ENCODE data around the gene ANAPC4. TPM values are rescaled to one million over a fixed set of nuclear protein-coding genes. Genes with fewer than 3 reads are reported as not detected.

Gene ANAPC4
- total and polyA plus RNA-seq, 2 donors (not counting 3 experiments of a cell fraction or from before 2014, with no cell fraction given) = 7.6 to 32.1 TPM

DNA sequence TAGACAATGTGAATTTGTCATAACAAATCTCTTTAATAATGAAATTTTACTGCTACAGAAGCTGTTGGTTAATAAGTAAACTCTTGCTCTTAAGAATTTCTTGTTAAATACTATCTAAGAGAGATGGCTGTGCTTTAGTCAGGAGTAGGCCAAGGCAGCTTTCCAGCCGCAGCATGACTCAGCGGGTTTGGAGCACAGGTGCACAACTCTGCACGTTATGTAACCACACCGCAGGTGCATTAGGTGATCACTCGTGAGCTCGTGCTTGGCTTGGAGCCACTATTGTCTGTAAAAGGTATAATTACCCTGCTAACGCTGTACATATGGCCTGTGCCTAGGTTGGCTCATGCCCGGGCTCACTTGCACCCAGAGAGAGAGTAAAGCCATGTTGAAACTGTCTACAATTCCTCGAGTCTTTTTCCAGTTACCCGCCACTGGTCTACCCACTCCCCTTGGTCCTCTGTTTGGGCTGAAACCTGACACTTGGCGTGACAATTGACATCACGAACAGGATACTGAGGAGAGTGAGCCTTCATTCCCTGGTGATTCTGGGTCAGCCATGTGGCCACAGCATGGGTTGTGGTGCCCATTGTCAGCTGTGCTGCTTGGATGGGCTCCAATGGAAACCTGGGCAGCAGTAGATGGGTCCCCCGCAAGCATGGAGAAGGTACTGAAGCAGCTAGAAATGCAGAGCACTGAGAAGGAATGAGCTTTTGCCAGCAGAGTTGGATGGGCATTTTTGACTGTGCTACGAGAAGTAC is 18.4 kb upstream of the ANAPC4 start:
- POLR2A ChIA-PET = interaction anchor here (0.6 kb wide), 1 partner anchor 505 kb away, joined by 10 read pairs; no protein-coding TSS in a partner anchor
- TF ChIP-seq FOS (IDR thresholded peaks at IDR 0.05; ENCODE audit: borderline replicate concordance, insufficient read depth, low read length) = no peak
- TF ChIP-seq, protein P1, sequence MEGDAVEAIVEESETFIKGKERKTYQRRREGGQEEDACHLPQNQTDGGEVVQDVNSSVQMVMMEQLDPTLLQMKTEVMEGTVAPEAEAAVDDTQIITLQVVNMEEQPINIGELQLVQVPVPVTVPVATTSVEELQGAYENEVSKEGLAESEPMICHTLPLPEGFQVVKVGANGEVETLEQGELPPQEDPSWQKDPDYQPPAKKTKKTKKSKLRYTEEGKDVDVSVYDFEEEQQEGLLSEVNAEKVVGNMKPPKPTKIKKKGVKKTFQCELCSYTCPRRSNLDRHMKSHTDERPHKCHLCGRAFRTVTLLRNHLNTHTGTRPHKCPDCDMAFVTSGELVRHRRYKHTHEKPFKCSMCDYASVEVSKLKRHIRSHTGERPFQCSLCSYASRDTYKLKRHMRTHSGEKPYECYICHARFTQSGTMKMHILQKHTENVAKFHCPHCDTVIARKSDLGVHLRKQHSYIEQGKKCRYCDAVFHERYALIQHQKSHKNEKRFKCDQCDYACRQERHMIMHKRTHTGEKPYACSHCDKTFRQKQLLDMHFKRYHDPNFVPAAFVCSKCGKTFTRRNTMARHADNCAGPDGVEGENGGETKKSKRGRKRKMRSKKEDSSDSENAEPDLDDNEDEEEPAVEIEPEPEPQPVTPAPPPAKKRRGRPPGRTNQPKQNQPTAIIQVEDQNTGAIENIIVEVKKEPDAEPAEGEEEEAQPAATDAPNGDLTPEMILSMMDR (IDR thresholded peaks at IDR 0.05; ENCODE audit: extremely low read depth in 1 of 2, insufficient read depth in 1 of 2, low read depth in 1 of 2, low read length in 2 of 2) = no peak
- no peak for TF ChIP-seq EZH2 (IDR thresholded peaks at IDR 0.05; ENCODE audit: borderline replicate concordance, low read depth, low read length, severe bottlenecking)
- TF ChIP-seq, protein P2, sequence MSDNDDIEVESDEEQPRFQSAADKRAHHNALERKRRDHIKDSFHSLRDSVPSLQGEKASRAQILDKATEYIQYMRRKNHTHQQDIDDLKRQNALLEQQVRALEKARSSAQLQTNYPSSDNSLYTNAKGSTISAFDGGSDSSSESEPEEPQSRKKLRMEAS (IDR thresholded peaks at IDR 0.05; ENCODE audit: insufficient read depth, insufficient read length) = no peak
- no peak for TF ChIP-seq JUN (IDR thresholded peaks at IDR 0.05; ENCODE audit: borderline replicate concordance, insufficient read depth, insufficient read length, low read depth)
- no peak for TF ChIP-seq MYC (IDR thresholded peaks at IDR 0.05; ENCODE audit: low read depth, low read length)
- TF ChIP-seq POLR2AphosphoS5 (IDR thresholded peaks at IDR 0.05; ENCODE audit: insufficient read depth, low read depth, low read length) = no peak
- no peak for TF ChIP-seq POLR2A (IDR thresholded peaks at IDR 0.05; ENCODE audit: low read depth, low read length)
- no peak for TF ChIP-seq GATA2 (IDR thresholded peaks at IDR 0.05; ENCODE audit: insufficient read depth, insufficient read length, low read depth, low read length)
- DNase-seq (ENCODE audit: low read depth, low spot score) (no peak), FAIRE-seq (no peak)
- H3K9ac ChIP-seq (replicated peaks; ENCODE audit: extremely low read depth, insufficient read depth, low read length) = no peak overlapping the region
- no peak overlapping the region for H3K4me3 ChIP-seq (replicated peaks in 1 of 3; ENCODE audit: insufficient read depth in 1 of 3, low read depth in 1 of 3, low read length in 3 of 3)
- no peaks in the 10 kb centered on the region for H4K20me1 ChIP-seq (replicated peaks; ENCODE audit: control insufficient read depth, extremely low read depth, insufficient read depth, low read length)
- H3K4me2 ChIP-seq (ENCODE audit: insufficient read depth, low read length) = no peak overlapping the region
- no peak overlapping the region for H2AFZ ChIP-seq (ENCODE audit: low read depth, low read length)
- no peaks in the 10 kb centered on the region for H3K9me1 ChIP-seq (replicated peaks; ENCODE audit: control insufficient read depth, extremely low read depth, insufficient read depth, low read length)
- no peaks in the 10 kb centered on the region for H3K79me2 ChIP-seq (ENCODE audit: control insufficient read depth, insufficient read depth, low read length)
- intact Hi-C loops (cut with micrococcal nuclease) (no loop called here), dilution Hi-C loops (cut with MboI; ENCODE audit: extremely low pct_ligation_motif_present, low sequenced_read_pairs) (no loop called here)
- CTCF ChIA-PET = interaction anchor here (0.9 to 4.6 kb wide), 2 partner anchors 8 to 46 kb away, joined by 4 to 55 read pairs; partner anchors contain the start of gene ZCCHC4
- no peaks in the 10 kb centered on the region for H3K4me1 ChIP-seq (ENCODE audit: control insufficient read depth, extremely low read depth, insufficient read depth, low read length)
- no peak overlapping the region for H3K27ac ChIP-seq (ENCODE audit: insufficient read depth, low read depth, low read length)
- no peaks in the 10 kb centered on the region for H3K36me3 ChIP-seq (ENCODE audit: control insufficient read depth in 2 of 2, extremely low read depth in 1 of 2, insufficient read depth in 2 of 2, low read length in 2 of 2)
- BruUV-seq (replicated peaks) = no TSS peak
- no peaks in the 10 kb centered on the region for H3K27me3 ChIP-seq (ENCODE audit: control insufficient read depth in 2 of 2, insufficient read depth in 2 of 2, low read length in 2 of 2)
- H3K9me3 ChIP-seq (replicated peaks; ENCODE audit: control insufficient read depth, insufficient read depth, low read length) = no peaks in the 10 kb centered on the region

All from endothelial cell of umbilical vein (primary cell).